ENCODE results near the gene LRRC74B. TPM values are rescaled to one million over a fixed set of nuclear protein-coding genes. Genes with fewer than 3 reads are reported as not detected.

The LRRC74B gene
- polyA plus RNA-seq, 4 donors = 0.16 to 0.27 TPM; not detected in 2

- H3K9me3 ChIP-seq (ENCODE audit: control insufficient read depth in 2 of 2, insufficient read depth in 1 of 2, low read depth in 1 of 2, low read length in 1 of 2) = peaks cover 0 to 2% of the 10 kb centered on the region in 2 donors
- no peak for DNase-seq
- H3K27ac ChIP-seq (ENCODE audit: low read depth in 1 of 3, low read length in 2 of 3) = no peak overlapping the region
- H3K27me3 ChIP-seq (ENCODE audit: control insufficient read depth in 3 of 3, insufficient read depth in 3 of 3, low read length in 3 of 3) = peaks cover 0 to 10% (median 0%) of the 10 kb centered on the region in 3 donors
- H3K4me1 ChIP-seq (ENCODE audit: control insufficient read depth in 3 of 3, insufficient read depth in 2 of 3, low read depth in 1 of 3, low read length in 2 of 3) = peaks cover 0 to 12% (median 0%) of the 10 kb centered on the region in 3 donors
- 76 to 82% (median 80%) methylated on average over 1 of the region's 1 CpG for WGBS, 3 donors
- no peak overlapping the region for H3K4me3 ChIP-seq (ENCODE audit: low read depth in 1 of 3, low read length in 3 of 3)
- no peaks in the 10 kb centered on the region for H3K36me3 ChIP-seq (ENCODE audit: control insufficient read depth in 3 of 3, insufficient read depth in 2 of 3, low read depth in 1 of 3, low read length in 3 of 3)
- no peak for FAIRE-seq
Measured at GRCh38 chr22:21098099-21098671, 52.4 kb downstream of the LRRC74B start.

GRCh38 chr22:21099578-21099977 lies 53.8 kb downstream of the LRRC74B start:
- DNase-seq = no peak
- Histone ChIP-seq H3K27ac (ENCODE audit: low read depth in 1 of 3, low read length in 2 of 3) (no peak overlapping the region), H3K9me3 (ENCODE audit: control insufficient read depth in 2 of 2, insufficient read depth in 1 of 2, low read depth in 1 of 2, low read length in 1 of 2) (peaks cover 0 to 2% of the 10 kb centered on the region in 2 donors), H3K27me3 (ENCODE audit: control insufficient read depth in 3 of 3, insufficient read depth in 3 of 3, low read length in 3 of 3) (peaks cover 0 to 10% (median 0%) of the 10 kb centered on the region in 3 donors), H3K36me3 (ENCODE audit: control insufficient read depth in 3 of 3, insufficient read depth in 2 of 3, low read depth in 1 of 3, low read length in 3 of 3) (no peaks in the 10 kb centered on the region), H3K4me3 (ENCODE audit: low read depth in 1 of 3, low read length in 3 of 3) (no peak overlapping the region), H3K4me1 (ENCODE audit: control insufficient read depth in 3 of 3, insufficient read depth in 2 of 3, low read depth in 1 of 3, low read length in 2 of 3) (peaks cover 0 to 5% (median 0%) of the 10 kb centered on the region in 3 donors)
- no peak for FAIRE-seq

GRCh38 chr22:21100149-21101032 lies 54.6 kb downstream of the LRRC74B start:
- DNase-seq (no peak), FAIRE-seq (no peak)
- peaks cover 0 to 2% (median 0%) of the 10 kb centered on the region in 3 donors for H3K4me1 ChIP-seq (ENCODE audit: control insufficient read depth in 3 of 3, insufficient read depth in 2 of 3, low read depth in 1 of 3, low read length in 2 of 3)
- H3K27me3 ChIP-seq (ENCODE audit: control insufficient read depth in 3 of 3, insufficient read depth in 3 of 3, low read length in 3 of 3) = peaks cover 0 to 10% (median 0%) of the 10 kb centered on the region in 3 donors
- 69 to 78% (median 73%) methylated on average over 7 of the region's 7 CpGs for WGBS, 3 donors
- no peaks in the 10 kb centered on the region for H3K36me3 ChIP-seq (ENCODE audit: control insufficient read depth in 3 of 3, insufficient read depth in 2 of 3, low read depth in 1 of 3, low read length in 3 of 3)
- H3K4me3 ChIP-seq (ENCODE audit: low read depth in 1 of 3, low read length in 3 of 3) = no peak overlapping the region
- H3K27ac ChIP-seq (ENCODE audit: low read depth in 1 of 3, low read length in 2 of 3) = no peak overlapping the region
- peaks cover 0 to 2% of the 10 kb centered on the region in 2 donors for H3K9me3 ChIP-seq (ENCODE audit: control insufficient read depth in 2 of 2, insufficient read depth in 1 of 2, low read depth in 1 of 2, low read length in 1 of 2)

- no peak overlapping the region for H3K27ac ChIP-seq (ENCODE audit: low read depth in 1 of 3, low read length in 2 of 3)
- H3K27me3 ChIP-seq (ENCODE audit: control insufficient read depth in 3 of 3, insufficient read depth in 3 of 3, low read length in 3 of 3) = peaks cover 0 to 10% (median 2%) of the 10 kb centered on the region in 3 donors
- FAIRE-seq (no peak), DNase-seq (no peak)
- H3K4me3 ChIP-seq (ENCODE audit: low read depth in 1 of 3, low read length in 3 of 3) = no peak overlapping the region
- peaks cover 0 to 2% of the 10 kb centered on the region in 2 donors for H3K9me3 ChIP-seq (ENCODE audit: control insufficient read depth in 2 of 2, insufficient read depth in 1 of 2, low read depth in 1 of 2, low read length in 1 of 2)
- H3K36me3 ChIP-seq (ENCODE audit: control insufficient read depth in 3 of 3, insufficient read depth in 2 of 3, low read depth in 1 of 3, low read length in 3 of 3) = no peaks in the 10 kb centered on the region
- peaks cover 0 to 2% (median 0%) of the 10 kb centered on the region in 3 donors for H3K4me1 ChIP-seq (ENCODE audit: control insufficient read depth in 3 of 3, insufficient read depth in 2 of 3, low read depth in 1 of 3, low read length in 2 of 3)
- 72 to 77% (median 74%) methylated on average over 6 of the region's 6 CpGs for WGBS, 3 donors
Measured at GRCh38 chr22:21101877-21102638, 56.3 kb downstream of the LRRC74B start.

- H3K36me3 ChIP-seq (ENCODE audit: control insufficient read depth in 3 of 3, insufficient read depth in 2 of 3, low read depth in 1 of 3, low read length in 3 of 3) = no peaks in the 10 kb centered on the region
- FAIRE-seq = no peak
- 1 to 3% (median 2%) methylated on average over 17 of the region's 17 CpGs for WGBS, 3 donors
- H3K4me3 ChIP-seq (ENCODE audit: low read depth in 1 of 3, low read length in 3 of 3) = no peak overlapping the region
- H3K9me3 ChIP-seq (ENCODE audit: control insufficient read depth in 2 of 2, insufficient read depth in 1 of 2, low read depth in 1 of 2, low read length in 1 of 2) = peaks cover 0 to 2% of the 10 kb centered on the region in 2 donors
- H3K4me1 ChIP-seq (ENCODE audit: control insufficient read depth in 3 of 3, insufficient read depth in 2 of 3, low read depth in 1 of 3, low read length in 2 of 3) = peaks cover 0 to 2% (median 0%) of the 10 kb centered on the region in 3 donors
- no peak overlapping the region for H3K27ac ChIP-seq (ENCODE audit: low read depth in 1 of 3, low read length in 2 of 3)
- H3K27me3 ChIP-seq (ENCODE audit: control insufficient read depth in 3 of 3, insufficient read depth in 3 of 3, low read length in 3 of 3) = peaks cover 0 to 10% (median 2%) of the 10 kb centered on the region in 3 donors
- DNase-seq = peak; percentile 73 to 88
Measured at GRCh38 chr22:21102659-21103267, 57.0 kb downstream of the LRRC74B start.

- H3K4me3 ChIP-seq (ENCODE audit: low read depth in 1 of 3, low read length in 3 of 3) = no peak overlapping the region
- 83 to 93% (median 92%) methylated on average over 10 of the region's 10 CpGs for WGBS, 3 donors
- no peak overlapping the region for H3K27ac ChIP-seq (ENCODE audit: low read depth in 1 of 3, low read length in 2 of 3)
- H3K36me3 ChIP-seq (ENCODE audit: control insufficient read depth in 3 of 3, insufficient read depth in 2 of 3, low read depth in 1 of 3, low read length in 3 of 3) = no peaks in the 10 kb centered on the region
- H3K27me3 ChIP-seq (ENCODE audit: control insufficient read depth in 3 of 3, insufficient read depth in 3 of 3, low read length in 3 of 3) = peaks cover 0 to 10% (median 2%) of the 10 kb centered on the region in 3 donors
- H3K4me1 ChIP-seq (ENCODE audit: control insufficient read depth in 3 of 3, insufficient read depth in 2 of 3, low read depth in 1 of 3, low read length in 2 of 3) = peaks cover 0 to 2% (median 0%) of the 10 kb centered on the region in 3 donors
- no peaks in the 10 kb centered on the region for H3K9me3 ChIP-seq (ENCODE audit: control insufficient read depth in 2 of 2, insufficient read depth in 1 of 2, low read depth in 1 of 2, low read length in 1 of 2)
- no peak for FAIRE-seq
- DNase-seq = no peak
Measured at GRCh38 chr22:21103633-21104032, 57.9 kb downstream of the LRRC74B start.

GRCh38 chr22:21104126-21104691 lies 58.5 kb downstream of the LRRC74B start:
- Histone ChIP-seq H3K36me3 (ENCODE audit: control insufficient read depth in 3 of 3, insufficient read depth in 2 of 3, low read depth in 1 of 3, low read length in 3 of 3) (no peaks in the 10 kb centered on the region), H3K4me1 (ENCODE audit: control insufficient read depth in 3 of 3, insufficient read depth in 2 of 3, low read depth in 1 of 3, low read length in 2 of 3) (peaks cover 0 to 2% (median 0%) of the 10 kb centered on the region in 3 donors), H3K27me3 (ENCODE audit: control insufficient read depth in 3 of 3, insufficient read depth in 3 of 3, low read length in 3 of 3) (peaks cover 0 to 10% (median 2%) of the 10 kb centered on the region in 3 donors), H3K4me3 (ENCODE audit: low read depth in 1 of 3, low read length in 3 of 3) (no peak overlapping the region), H3K27ac (ENCODE audit: low read depth in 1 of 3, low read length in 2 of 3) (no peak overlapping the region), H3K9me3 (ENCODE audit: control insufficient read depth in 2 of 2, insufficient read depth in 1 of 2, low read depth in 1 of 2, low read length in 1 of 2) (no peaks in the 10 kb centered on the region)
- FAIRE-seq (no peak), DNase-seq (no peak)
- 86 to 90% (median 89%) methylated on average over 3 of the region's 3 CpGs for WGBS, 3 donors
